NCI-H446 (cell line): ENCODE results near the gene TAPBPL.
"Not testable (repeated sequence)": the region's sequence is repeated elsewhere in the genome, so short reads cannot be mapped to it uniquely, and the experiment has no call there.

Experiments used
- DNase-seq, 2 experiments: peaks; one replicate each; lab custom pipeline; 2025; lab: John Stamatoyannopoulos, UW

TAPBPL gene, protein sequence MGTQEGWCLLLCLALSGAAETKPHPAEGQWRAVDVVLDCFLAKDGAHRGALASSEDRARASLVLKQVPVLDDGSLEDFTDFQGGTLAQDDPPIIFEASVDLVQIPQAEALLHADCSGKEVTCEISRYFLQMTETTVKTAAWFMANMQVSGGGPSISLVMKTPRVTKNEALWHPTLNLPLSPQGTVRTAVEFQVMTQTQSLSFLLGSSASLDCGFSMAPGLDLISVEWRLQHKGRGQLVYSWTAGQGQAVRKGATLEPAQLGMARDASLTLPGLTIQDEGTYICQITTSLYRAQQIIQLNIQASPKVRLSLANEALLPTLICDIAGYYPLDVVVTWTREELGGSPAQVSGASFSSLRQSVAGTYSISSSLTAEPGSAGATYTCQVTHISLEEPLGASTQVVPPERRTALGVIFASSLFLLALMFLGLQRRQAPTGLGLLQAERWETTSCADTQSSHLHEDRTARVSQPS

DNA sequence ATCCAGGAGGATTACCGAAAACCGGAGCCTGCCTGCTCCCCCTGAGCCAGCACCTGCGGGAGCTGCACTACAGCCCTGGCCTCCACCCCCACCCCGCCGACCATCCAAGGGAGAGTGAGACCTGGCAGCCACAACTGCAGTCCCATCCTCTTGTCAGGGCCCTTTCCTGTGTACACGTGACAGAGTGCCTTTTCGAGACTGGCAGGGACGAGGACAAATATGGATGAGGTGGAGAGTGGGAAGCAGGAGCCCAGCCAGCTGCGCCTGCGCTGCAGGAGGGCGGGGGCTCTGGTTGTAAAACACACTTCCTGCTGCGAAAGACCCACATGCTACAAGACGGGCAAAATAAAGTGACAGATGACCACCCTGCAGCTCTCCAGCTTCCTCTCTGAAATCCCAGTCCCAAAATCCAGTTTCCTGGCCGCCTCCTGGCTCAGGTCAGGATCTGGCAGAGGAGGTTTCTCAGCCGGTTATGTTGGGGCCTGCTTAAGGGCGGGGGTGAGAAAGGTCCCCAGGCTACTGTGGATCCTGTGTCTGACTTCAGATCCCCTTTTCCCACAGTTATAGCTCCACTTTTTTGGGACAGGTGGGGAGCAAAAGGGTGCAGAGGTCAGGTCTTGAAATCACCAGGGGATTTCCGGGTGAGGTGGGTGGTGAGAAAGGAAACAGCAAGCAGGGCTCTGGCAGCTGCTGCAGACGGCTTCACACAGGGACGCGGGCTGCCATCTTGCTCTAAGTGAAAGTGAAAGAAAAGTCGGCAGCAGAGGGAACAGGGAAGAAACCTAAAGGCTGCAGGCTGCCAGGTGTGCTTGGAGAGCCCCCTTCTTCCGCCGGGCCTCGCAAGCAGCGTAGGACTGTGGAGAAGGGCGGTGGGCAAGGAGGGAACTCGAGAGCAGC, at the start of gene TAPBPL:
Gene TAPBPL (plus strand): TSS at position 695 of the 897 bp plus-strand sequence. CDS start 207 bp downstream, outside the sequence.
- no peak for DNase-seq

DNA sequence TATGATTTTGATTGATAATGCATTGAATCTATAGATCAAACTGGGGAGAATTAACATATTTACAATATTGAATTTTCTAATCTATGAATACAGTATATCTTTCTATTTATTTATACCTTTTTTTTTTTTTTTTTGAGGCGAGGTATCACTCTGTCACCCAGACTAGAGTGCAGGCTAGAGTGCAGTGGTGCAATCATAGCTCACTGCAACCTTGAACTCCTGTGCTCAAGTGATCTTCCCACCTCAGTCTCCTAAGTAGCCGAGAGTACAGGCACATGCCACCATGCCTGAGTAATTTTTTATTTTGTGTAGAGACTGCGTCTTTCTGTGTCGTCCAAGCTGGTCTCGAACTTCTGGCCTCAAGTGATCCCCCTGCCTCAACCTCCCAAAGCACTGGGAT, 47.5 kb upstream of the TAPBPL start:
- no peak for DNase-seq

DNA sequence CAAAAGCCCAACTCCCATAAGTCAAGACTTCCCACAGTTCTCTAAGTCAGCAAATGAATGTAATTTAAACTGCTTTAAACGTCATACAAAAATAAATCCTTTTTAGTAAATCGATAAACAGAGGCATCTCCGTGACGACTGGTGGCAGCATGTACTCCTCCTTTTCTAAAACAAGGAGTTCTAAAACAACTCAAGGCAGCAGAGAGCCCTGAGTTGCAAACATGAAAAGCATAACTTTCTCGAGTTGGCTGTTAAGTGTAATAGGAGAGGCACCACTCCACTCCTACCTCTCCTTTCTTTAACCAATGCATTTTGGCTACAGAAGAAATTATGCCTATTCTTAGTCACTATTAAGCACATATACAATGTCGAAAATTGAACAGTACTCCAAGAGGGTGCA, 45.9 kb upstream of the TAPBPL start:
- DNase-seq, result no peak

DNA sequence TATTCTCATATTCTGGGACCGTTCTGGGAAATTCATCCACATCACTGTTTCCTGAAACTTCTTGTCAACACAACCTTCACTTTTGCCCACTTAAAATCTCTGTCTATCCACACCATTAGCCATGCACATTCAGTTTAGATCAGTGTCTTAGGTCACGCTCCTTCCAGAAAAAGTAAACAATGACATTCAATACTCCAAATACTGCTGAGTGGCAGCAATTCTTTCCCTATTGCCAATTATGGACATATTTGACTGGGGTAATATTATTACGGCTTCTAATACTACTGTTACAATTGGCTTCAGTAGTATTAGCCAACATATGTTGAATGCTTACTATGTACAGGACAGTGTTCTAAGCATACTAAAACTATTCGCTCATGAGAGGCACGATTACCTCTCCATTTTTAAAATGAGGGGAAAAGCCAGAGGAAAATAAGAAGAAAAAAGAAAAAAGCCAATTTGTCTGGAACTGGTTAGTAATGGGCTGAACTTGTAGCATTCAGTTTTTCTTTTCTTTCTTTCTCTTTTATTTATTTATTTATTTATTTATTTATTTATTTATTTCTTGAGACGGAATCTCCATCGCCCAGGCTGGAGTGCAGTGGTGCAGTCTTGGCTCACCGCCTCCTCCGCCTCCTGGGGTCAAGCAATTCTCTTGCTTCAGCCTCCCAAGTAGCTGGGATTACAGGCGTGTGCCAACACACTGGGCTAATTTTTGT, 44.4 kb upstream of the TAPBPL start:
- DNase-seq, result no peak

DNA sequence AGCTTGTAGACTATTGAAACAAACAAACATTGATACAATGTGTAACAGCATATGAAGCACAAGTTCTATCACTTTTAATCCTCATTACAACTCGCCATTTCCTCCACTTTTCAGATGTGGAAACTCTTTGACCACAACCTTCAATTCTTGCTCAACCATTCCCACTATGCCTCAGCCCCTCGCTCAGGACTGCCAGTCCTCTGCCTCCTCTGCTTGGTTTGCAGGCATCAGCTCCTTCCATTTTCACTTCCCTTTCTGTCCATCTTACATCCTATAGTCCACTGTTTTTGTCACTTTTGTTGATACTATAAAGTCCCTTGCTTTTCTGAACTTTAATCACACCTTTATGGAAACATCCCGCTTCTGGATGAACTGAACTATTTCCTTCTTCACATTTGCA, 35.2 kb upstream of the TAPBPL start:
- no peak for DNase-seq

DNA sequence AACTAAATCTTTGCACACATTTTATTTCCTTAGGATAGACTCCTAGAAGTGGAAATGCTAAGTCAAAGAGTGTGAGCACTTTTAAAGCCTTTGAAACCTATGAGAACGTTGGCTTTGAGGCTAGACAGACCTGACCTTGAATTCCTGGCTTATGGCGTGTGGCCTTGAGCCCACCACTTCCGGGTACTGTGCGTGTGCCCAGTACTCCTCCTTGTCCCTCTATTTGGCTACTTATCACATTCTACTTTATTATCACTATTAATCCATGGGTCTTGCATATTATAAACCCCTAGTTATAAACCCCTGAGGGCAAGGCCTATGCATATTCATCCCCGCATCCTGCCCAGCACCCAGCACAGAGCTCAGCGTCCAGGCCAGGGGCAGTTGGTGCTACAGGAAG, 33.0 kb upstream of the TAPBPL start:
- no peak for DNase-seq

DNA sequence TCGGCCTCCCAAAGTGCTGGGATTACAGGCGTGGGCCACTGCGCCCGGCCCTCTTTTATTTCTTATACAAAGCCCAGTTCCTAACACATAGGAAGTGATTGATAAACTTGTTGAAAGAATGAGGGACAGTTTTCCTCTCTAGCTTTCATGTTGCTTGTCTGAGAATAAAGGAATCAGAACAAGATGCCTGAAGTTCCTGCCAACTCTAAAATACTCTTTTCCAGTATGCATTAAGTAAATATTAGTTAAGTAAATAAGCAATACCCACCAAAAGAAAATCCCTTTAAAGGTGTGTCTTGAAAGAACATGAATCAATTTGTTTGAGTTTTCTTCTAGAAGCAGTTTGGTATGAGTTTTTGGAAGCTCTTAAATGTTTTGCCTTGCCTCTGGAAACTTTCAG, 31.5 kb upstream of the TAPBPL start:
- no peak for DNase-seq

DNA sequence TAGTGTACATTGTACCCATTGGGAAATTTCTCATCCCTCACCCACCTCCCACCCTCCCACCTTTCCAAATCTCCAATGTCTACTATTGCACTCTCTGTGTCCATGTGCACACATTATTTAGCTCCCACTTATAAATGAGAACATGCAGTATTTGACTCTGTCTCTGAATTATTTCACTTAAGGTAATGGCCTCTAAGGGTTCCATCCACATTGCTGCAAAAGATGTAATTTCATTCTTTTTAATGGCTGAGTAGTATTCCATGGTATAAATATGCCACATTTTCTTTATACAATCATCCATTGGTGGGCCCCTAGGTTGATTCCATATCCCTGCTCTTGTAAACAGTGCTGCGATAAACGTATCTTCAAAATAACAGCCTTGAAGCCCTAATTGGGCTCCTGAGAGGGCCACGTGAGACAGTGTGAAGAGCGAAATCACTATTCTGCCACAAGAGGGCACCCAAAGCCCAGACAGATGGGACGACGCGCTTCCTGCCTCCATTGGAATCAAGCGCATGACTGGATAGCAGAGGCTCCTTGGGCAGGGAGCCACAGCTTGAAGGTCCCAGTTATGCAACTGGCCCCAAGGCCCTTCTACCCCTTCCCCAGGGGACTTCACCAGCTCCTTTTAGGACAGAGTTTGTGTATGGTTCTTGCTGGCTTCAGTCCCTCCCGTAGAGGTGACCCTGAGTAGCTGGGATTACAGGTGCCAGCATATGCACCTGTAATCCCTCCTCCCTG, 28.4 kb upstream of the TAPBPL start:
- DNase-seq, result peak; percentile 83 to 95

DNA sequence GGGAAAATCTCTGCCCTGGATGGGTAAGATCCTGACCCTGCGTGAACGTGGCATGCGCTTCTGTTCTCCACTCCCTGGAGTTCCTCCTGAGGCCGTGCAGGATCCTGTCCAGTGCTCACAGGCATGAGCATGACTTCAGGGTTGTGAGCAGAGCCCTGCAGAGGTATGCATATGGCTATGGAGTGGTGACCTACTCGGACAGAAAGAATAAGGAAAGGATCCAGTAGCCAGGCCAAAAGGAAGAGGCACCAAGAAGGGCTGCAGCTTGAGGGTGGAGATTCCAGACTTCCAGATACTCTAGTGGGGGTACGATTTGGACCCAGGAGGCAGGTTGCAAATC, 27.9 kb upstream of the TAPBPL start:
- DNase-seq, result no peak

DNA sequence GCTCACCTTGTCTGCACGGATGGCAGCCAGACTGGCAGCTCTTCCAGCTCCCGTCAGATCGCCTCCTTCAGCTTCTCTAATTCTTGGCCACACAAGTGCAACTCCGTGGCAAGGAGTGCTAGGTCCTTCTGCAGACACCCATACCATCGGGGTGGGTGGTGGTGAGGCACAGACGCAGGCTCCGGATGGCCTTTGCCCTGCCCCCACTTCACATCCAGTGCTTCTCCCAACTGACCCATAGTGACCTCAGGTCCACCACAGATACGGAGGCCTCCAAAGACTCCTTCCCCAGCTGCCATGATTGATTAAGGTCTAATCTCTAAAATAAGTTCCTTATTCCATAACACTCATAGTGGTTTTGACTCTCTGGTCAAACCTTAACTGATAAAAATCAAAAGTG, 27.0 kb upstream of the TAPBPL start:
- DNase-seq, result no peak

DNA sequence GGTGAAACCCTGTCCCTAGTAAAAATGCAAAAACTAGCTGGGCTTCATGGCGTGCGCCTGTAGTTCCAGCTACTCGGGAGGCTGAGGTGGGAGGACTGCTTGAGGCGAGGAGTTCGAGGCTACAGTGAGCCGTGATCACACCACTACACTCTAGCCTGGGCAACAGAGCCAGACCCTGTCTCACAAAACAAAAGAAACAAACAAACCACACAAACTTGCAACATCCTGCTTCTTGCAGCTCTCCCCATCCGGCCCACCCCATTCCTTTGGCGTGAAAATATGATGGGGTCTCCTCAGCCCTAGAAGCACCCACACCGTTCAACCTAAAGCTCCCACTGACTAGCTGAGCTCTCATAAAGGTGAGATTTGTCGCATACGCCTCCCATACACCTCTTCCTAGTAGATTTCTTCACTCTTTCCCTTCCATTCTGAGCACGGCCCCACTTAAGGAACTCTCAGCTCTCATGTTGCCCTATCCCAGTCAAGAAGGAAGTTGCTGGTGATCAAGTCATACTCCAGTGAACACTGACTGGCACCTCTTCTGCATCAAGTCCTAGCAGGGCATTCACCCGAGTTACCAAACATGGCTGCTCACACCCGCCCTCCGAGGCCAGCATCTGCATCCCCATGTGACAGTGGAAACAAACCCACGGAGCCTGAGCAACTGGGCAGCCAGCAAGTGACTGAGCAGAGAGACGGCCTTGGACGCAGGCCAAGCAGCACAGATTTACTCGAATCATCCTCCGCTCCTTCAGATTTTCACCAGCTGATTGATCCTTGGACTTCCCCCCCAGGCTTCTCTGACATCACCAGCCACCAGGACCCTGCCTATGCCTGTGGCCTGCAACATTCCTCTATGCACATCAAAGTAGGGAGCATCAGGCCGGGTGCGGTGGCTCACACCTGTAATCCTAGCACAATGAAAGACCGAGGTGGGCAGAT, 26.0 kb upstream of the TAPBPL start:
- DNase-seq, result peak in 1 of 2 experiments; percentile 35

DNA sequence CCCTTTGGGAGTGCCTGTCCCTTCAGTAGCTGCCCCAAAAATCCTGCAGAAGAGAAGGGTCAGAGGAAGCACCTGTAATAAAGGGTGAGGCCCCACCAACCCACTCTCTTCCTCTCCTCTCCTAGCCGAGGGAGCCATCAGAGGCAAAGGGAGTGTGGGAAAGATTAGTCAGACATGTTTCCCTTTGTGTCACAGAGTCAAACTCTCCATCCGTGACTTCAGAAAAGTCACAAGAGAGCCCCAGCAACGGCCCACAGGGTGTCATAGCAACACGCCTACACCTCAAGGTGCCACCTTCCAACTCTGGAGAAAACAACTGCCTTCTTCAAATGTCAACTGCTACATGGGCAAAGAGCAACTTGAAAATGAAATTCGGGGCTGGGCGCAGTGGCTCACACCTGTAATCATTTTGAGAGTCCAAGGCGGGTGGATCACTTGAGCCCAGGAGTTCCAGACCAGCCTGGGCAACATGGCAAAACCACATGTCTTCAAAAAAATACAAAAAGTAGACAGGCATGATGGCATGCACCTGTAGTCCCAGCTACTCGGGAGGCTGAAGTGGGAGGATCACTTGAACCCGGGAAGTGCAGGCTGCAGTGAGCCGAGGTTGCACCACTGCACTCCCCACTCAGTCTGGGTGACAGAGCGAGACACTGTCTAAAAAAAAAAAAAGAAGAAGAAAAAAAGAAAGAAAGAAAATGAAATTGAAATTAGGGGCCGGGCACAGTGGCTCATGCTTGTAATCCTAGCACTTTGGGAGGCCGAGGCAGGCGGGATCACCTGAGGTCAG, 24.8 kb upstream of the TAPBPL start:
- DNase-seq, result no peak

DNA sequence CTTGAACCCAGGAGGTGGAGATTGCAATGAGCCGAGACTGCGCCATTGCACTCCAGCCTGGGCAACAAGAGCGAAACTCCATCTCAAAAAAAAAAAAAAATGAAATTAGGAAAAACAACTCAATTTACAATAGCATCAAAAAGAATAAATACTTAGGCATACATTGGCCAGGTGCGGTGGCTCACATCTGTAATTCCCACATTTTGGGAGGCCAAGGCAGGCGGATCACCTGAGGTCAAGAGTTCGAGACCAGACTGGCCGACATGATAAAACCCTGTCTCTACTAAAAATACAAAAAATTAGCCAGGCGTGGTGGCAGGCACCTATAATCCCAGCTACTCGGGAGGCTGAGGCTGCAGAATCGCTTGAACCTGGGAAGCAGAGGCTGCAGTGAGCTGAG, 24.0 kb upstream of the TAPBPL start:
- not testable (repeated sequence) for DNase-seq

DNA sequence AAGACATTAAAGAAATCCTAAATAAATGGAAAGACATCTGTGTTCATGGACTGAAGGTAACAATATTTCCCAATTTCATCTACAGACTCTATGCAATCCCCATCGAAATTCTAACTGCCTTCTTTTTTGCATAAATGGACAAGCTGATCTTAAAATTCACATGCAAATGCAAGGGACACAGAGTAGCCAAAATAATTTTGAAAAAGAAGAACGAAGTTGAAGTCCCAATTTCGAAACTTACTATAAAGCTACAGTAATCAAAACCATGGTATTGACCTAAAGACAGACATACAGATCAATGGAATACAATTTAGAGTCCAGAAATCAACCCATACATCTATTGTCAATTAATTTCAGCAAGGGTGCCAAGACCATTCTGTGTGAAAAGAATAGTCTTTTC, 23.5 kb upstream of the TAPBPL start:
- no peak for DNase-seq

DNA sequence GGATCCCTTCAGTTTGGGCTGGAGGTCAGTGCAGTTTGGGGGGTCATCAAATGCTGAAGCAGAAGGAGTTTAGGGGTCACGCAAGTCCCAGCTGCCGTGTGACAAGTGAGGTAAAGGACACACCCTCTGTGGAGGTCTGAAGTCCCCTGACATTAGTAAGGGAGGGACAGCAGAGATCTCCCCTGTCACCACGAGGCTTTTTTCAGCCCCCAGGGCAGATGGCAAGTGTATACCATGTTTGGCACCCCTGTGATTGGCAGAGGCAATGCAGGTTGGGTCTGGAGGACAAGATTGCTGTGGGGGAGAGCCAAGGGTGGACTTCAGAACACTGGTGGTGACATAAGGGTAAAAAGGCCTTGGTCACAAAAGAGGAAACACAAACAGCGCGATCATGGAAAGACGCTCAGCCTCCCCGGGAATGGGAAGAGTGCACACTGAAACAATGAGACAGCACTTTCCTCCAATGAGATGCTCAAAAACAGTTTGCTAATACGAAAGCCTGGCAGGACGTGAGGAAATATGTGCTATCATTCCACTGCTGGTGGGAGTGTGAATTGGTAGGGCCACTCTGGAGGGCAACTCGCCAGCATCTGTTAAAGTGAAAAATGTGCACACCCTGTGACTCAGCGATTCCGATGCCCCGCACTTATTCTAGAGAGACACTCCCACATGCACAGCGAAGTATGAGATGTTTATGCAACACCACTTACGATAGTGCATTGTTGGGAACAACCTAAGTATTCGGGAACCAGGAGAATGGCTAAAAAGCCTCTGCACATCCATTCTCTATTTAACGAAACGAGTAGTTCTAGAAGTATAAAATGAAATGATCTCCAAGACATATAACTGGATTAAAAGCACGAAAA, 21.5 kb upstream of the TAPBPL start:
- peak in 1 of 2 experiments; percentile 35 for DNase-seq

DNA sequence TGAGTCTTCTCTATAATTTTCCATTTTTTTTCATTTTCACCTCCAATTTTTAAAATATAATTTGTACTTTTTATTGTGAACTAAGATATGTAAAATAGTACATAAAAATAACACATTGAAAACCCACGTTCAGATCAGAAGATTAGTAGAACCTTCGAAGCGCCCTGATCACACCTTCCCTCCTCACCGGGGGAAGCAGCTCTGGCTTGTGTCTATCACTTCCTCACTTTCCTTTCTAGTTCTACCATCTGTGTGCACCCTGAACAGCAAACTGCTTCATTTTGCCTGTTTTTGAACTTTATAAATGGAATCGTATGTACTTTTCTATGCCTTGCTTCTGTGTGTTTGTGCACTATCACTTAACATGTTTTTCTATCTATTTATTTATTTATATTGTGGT, 18.9 kb upstream of the TAPBPL start:
- no peak for DNase-seq

DNA sequence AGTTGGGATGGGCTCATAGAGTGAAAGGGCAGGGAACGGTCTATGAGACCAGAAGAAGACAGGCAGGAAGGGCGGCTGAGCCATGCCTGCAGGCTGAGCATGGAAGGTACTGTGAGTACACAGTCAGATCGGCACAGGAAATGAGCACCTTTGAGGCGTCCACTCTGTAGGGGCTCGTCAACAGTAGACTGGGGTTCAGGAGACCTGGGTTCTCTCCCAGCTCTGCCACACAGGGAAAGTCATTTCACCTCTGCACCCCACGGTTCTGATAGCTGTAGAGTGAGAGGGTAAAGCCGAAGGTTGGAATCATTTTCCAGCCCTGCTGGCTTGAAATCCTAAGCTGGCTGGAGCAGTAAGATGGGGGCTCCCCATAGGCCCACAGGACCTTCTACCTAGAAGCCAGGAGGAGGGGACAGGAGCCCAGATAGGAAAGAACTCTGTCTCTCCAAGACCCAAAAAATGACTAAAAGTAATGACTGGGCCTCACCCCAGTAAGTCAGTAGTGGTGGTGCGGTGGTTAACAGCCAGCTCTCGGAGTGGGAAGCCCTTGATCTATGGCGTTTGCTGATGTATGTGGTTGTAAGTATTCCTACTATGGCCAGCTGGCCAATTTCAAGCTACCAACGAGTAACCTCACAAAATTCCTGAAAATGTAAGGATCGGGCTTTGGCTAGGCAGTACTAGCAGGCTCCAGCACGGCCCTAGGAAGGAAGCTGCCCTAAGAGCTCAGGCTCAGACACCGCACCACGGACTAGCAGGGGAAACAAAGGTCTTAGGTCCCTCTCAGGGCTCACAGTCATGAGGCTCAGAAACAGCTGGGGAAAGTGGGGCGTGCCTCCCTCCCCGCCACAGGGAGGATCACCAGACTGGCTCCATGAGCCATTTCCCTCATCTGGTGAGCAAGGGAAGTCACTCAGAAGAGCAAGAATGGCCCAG, 17.4 kb upstream of the TAPBPL start:
- no peak for DNase-seq
